Neural cell (in vitro differentiated cells): ENCODE measurements around the gene CRYBA1. TPM values are rescaled to one million over a fixed set of nuclear protein-coding genes. Genes with fewer than 3 reads are reported as not detected.

Experiments
- H2AFZ ChIP-seq: fragments of 200-600, 300-800 bp; sonication (generic), shearing (Covaris generic); 2 replicates; pipeline ENCODE4 v1.6.0; 2014; ENCODE audit warnings: low read depth, mild to moderate bottlenecking, antibody characterized with exemption, low read length, moderate library complexity
- H3F3A ChIP-seq: fragments of 200-600 bp; shearing (Covaris generic); 2 replicates; pipeline ENCODE4 v1.6.1; 2016; ENCODE audit warnings: mild to moderate bottlenecking, moderate library complexity, mixed read lengths, antibody characterized with exemption, low read length; ENCODE audit not compliant: insufficient read depth, poor library complexity, severe bottlenecking
- H3K27ac ChIP-seq: fragments of 200-600, 300-800 bp; sonication (generic), shearing (Covaris generic); 2 replicates; pipeline ENCODE4 v1.5.1; 2014; ENCODE audit warnings: mild to moderate bottlenecking, low read length, moderate library complexity
- H3K27me3 ChIP-seq: fragments of 300-800, 200-600 bp; sonication (generic), shearing (Covaris generic); 2 replicates; pipeline ENCODE4 v1.6.0; 2014; ENCODE audit warnings: mild to moderate bottlenecking, low read depth, low read length, moderate library complexity; ENCODE audit not compliant: insufficient read depth
- H3K36me3 ChIP-seq: fragments of 300-800, 200-600 bp; sonication (generic), shearing (Covaris generic); 2 replicates; pipeline ENCODE4 v1.5.1; 2014; ENCODE audit warnings: mild to moderate bottlenecking, antibody characterized with exemption, low read length, moderate library complexity; ENCODE audit not compliant: insufficient read depth
- H3K4me2 ChIP-seq: fragments of 300-800, 200-600 bp; sonication (generic), shearing (Covaris generic); 2 replicates; pipeline ENCODE4 v1.6.0; 2014; ENCODE audit warnings: mild to moderate bottlenecking, low read length
- H3K4me3 ChIP-seq: fragments of 300-800, 200-600 bp; sonication (generic), shearing (Covaris generic); 2 replicates; pipeline ENCODE4 v1.5.1; 2014; ENCODE audit warnings: mild to moderate bottlenecking, low read length, moderate library complexity
- H3K79me2 ChIP-seq: fragments of 200-600 bp; shearing (Covaris generic); replicated peaks from 2 replicates; pipeline ENCODE4 v1.6.0; 2014; ENCODE audit warnings: mild to moderate bottlenecking, low read length, moderate library complexity; ENCODE audit not compliant: insufficient read depth
- H3K9ac ChIP-seq: fragments of 300-800, 200-600 bp; sonication (generic), shearing (Covaris generic); 2 replicates; pipeline ENCODE4 v1.6.1; 2016; ENCODE audit warnings: mild to moderate bottlenecking, low read length, mixed read lengths
- H3K9me2 ChIP-seq: fragments of 200-600 bp; shearing (Covaris generic); 2 replicates; pipeline ENCODE4 v1.6.1; 2016; ENCODE audit warnings: mild to moderate bottlenecking, low read length, mixed read lengths; ENCODE audit not compliant: insufficient read depth
- H3K9me3 ChIP-seq: fragments of 200-600, 300-800 bp; sonication (generic), shearing (Covaris generic); 2 replicates; pipeline ENCODE4 v1.6.1; 2016; ENCODE audit warnings: mild to moderate bottlenecking, mixed run types, low read length, moderate library complexity, mixed read lengths
- H4K20me1 ChIP-seq: fragments of 200-600 bp; shearing (Covaris generic); 2 replicates; pipeline ENCODE4 v1.6.1; 2016; ENCODE audit warnings: mild to moderate bottlenecking, mixed run types; ENCODE audit not compliant: insufficient read depth
- EP300 ChIP-seq: fragments of 450-650 bp; conservative IDR thresholded peaks from 2 replicates; pipeline ENCODE4 v1.6.1; 2014; ENCODE audit warnings: antibody characterized with exemption, mild to moderate bottlenecking, moderate library complexity; ENCODE audit not compliant: poor library complexity, severe bottlenecking
- EZH2 ChIP-seq: fragments of 200-600, 300-800 bp; shearing (Covaris generic), sonication (generic); IDR thresholded peaks from 2 replicates; pipeline ENCODE4 v1.6.1; 2014; ENCODE audit warnings: antibody characterized with exemption, low read length, borderline replicate concordance, mild to moderate bottlenecking; ENCODE audit not compliant: insufficient read depth, poor library complexity, severe bottlenecking
- MXI1 ChIP-seq: fragments of 450-650 bp; conservative IDR thresholded peaks from 2 replicates; pipeline ENCODE4 v1.6.1; 2014; ENCODE audit warnings: antibody characterized with exemption, mild to moderate bottlenecking; ENCODE audit not compliant: poor library complexity, severe bottlenecking
- POLR2AphosphoS5 ChIP-seq: IDR thresholded peaks from 2 replicates; pipeline ENCODE4 v1.6.1; 2012
- RAD21 ChIP-seq: fragments of 450-650 bp; conservative IDR thresholded peaks from 2 replicates; pipeline ENCODE4 v1.6.1; 2014; ENCODE audit warnings: antibody characterized with exemption, mild to moderate bottlenecking, moderate library complexity
- REST ChIP-seq: IDR thresholded peaks from 2 replicates; pipeline ENCODE4 v1.6.1; 2012; ENCODE audit warnings: borderline replicate concordance
- SMC3 ChIP-seq: fragments of 450-650 bp; conservative IDR thresholded peaks from 2 replicates; pipeline ENCODE4 v1.6.1; 2014; ENCODE audit warnings: antibody characterized with exemption, mild to moderate bottlenecking, moderate library complexity; ENCODE audit not compliant: poor library complexity
- TAF1 ChIP-seq: IDR thresholded peaks from 2 replicates; pipeline ENCODE4 v1.6.1; 2012; ENCODE audit warnings: low read depth
- polyA plus RNA-seq: library from polyadenylated mRNA; depleted of rRNA; stranded (reverse); fragments of >200 nt; gene quantifications from 2 replicates; pipeline ENCODE4 v1.2.3, GENCODE V29; 2014
- TF ChIP-seq, protein P1 (sequence below): fragments of 450-650 bp; IDR thresholded peaks from 2 replicates; pipeline ENCODE4 v1.5.1; 2014; ENCODE audit warnings: antibody characterized with exemption, mild to moderate bottlenecking, moderate library complexity; ENCODE audit not compliant: poor library complexity, severe bottlenecking

CRYBA1 gene
- polyA plus RNA-seq, 1 donor from 2014 or later: not detected

DNA sequence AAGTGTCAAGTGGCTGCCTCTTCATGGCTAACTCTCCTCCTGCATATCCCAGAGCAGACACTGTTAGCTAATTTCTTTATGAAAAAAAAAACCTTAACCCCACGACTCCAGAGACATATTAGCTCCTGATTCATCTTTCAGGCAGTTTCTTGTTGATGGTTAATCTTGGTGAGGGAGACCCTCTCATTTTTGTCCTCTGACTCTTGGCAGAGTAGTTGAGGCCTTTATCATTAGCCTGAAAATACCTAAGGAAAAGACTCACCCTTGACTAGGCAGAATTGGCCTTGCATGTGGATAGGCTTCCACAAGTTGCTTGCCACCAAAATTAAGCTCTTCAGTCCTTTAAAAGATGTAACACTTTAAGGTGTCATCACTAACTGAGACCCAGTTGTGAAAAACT is 4.0 kb downstream of the CRYBA1 start:
- no peak overlapping the region for H3K9ac ChIP-seq
- no peaks in the 10 kb centered on the region for H3F3A ChIP-seq
- no peak overlapping the region for H3K4me3 ChIP-seq
- no peak overlapping the region for H3K27ac ChIP-seq
- H3K4me2 ChIP-seq: no peak overlapping the region
- no peaks in the 10 kb centered on the region for H3K9me2 ChIP-seq
- H3K36me3 ChIP-seq: no peaks in the 10 kb centered on the region
- no peaks in the 10 kb centered on the region for H4K20me1 ChIP-seq
- H3K27me3 ChIP-seq: no peaks in the 10 kb centered on the region
- H2AFZ ChIP-seq: no peak overlapping the region
- no peaks in the 10 kb centered on the region for H3K79me2 ChIP-seq
- H3K9me3 ChIP-seq: no peaks in the 10 kb centered on the region
- TF ChIP-seq RAD21: no peak
- no peak for TF ChIP-seq SMC3
- no peak for TF ChIP-seq EZH2
- no peak for TF ChIP-seq TAF1
- TF ChIP-seq EP300: no peak
- TF ChIP-seq, protein P1, sequence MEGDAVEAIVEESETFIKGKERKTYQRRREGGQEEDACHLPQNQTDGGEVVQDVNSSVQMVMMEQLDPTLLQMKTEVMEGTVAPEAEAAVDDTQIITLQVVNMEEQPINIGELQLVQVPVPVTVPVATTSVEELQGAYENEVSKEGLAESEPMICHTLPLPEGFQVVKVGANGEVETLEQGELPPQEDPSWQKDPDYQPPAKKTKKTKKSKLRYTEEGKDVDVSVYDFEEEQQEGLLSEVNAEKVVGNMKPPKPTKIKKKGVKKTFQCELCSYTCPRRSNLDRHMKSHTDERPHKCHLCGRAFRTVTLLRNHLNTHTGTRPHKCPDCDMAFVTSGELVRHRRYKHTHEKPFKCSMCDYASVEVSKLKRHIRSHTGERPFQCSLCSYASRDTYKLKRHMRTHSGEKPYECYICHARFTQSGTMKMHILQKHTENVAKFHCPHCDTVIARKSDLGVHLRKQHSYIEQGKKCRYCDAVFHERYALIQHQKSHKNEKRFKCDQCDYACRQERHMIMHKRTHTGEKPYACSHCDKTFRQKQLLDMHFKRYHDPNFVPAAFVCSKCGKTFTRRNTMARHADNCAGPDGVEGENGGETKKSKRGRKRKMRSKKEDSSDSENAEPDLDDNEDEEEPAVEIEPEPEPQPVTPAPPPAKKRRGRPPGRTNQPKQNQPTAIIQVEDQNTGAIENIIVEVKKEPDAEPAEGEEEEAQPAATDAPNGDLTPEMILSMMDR: no peak
- TF ChIP-seq MXI1: no peak
- no peak for TF ChIP-seq POLR2AphosphoS5
- TF ChIP-seq REST: no peak

DNA sequence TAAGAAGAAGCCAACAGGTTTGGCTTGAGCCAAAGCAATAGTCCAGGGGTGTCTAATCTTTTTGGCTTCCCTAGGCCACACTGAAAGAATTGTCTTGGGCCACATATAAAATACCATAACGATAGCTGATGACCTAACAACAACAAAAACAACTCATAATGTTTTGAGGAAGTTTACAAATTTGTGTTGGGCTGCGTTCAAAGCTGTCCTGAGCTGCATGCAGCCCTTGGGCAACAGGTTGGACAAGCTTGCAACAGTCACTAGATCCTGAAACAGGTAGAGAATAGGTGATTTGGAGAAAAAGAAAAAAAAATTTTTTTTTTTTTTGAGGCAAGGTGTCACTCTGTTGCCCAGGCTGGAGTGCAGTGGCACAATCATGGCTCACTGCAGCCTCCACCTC is 4.5 kb downstream of the CRYBA1 start:
- no peaks in the 10 kb centered on the region for H3K9me3 ChIP-seq
- no peak overlapping the region for H3K9ac ChIP-seq
- H3K27me3 ChIP-seq: no peaks in the 10 kb centered on the region
- H3K27ac ChIP-seq: no peak overlapping the region
- H2AFZ ChIP-seq: no peak overlapping the region
- H3K79me2 ChIP-seq: no peaks in the 10 kb centered on the region
- no peaks in the 10 kb centered on the region for H3F3A ChIP-seq
- no peak overlapping the region for H3K4me3 ChIP-seq
- TF ChIP-seq TAF1 (no peak), EP300 (no peak), EZH2 (no peak), RAD21 (no peak), POLR2AphosphoS5 (no peak), SMC3 (no peak)
- TF ChIP-seq, protein P1: no peak
- no peaks in the 10 kb centered on the region for H3K9me2 ChIP-seq
- H4K20me1 ChIP-seq: no peaks in the 10 kb centered on the region
- no peaks in the 10 kb centered on the region for H3K36me3 ChIP-seq
- H3K4me2 ChIP-seq: no peak overlapping the region
